Measurements from ENCODE around the gene GAPVD1.
"Not testable (repeated sequence)": the region's sequence is repeated elsewhere in the genome, so short reads cannot be mapped to it uniquely, and the experiment has no call there.

The GAPVD1 gene

DNA sequence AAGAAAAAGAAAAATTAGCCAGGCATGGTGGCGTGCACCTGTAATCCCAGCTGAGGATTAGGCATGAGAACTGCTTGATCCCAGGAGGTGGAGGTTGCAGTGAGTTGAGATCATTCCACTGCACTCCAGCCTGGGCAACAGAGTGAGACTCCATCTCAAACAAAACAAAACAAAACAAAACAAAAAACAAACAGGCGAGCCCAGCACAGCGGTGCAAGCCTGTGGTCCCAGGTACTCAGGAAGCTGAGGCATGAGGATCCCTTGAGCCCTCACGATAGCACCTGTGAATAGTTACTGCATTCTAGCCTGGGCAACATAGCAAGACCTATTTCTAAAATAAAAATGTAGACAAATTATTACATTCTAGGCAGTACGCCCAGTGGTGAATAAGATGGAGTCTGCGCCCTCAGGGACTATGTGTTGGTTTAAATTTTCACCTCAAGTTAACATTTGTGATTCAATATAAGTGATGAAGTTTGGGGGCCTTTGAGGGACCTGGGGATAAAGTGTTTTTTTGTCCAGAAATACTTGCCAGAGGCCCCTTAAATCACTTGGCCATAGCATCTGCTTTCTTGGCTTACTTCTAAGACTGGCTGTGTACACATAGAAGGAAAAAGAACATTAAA lies 3.4 kb upstream of the GAPVD1 start:
- DNase-seq = no peak

GRCh38 chr9:125258832-125259534 lies 2.6 kb upstream of the GAPVD1 start:
- no peak for DNase-seq

DNA sequence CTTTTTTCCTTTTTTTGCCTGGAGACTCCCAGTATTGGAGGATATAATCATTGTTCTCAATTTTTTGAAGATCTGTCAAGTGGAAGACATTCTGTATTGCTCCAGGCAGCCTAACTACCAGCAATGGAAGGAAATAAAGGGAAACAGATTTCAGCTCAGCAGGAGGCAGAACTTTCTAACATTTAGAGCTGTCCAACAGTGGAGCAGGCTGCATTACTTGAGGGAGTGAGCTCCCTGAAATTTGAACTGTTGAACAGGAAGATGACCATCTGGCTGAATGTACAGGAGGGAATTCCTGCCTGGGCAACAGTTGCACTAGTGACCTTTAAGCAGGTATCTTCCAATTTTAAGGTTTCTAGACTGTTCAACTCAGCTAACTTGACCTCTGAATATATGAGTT lies 1.1 kb upstream of the GAPVD1 start:
- DNase-seq = no peak

- no peak for DNase-seq
Observed at GRCh38 chr9:125262294-125262991, 817 bp downstream of the GAPVD1 start.

GRCh38 chr9:125264068-125264467 lies 2.4 kb downstream of the GAPVD1 start:
- DNase-seq = not testable (repeated sequence)

- no peak for DNase-seq
Observed at GRCh38 chr9:125268394-125269013, 6.9 kb downstream of the GAPVD1 start.

- no peak for DNase-seq
Observed at GRCh38 chr9:125269014-125269397, 7.4 kb downstream of the GAPVD1 start.

- no peak for DNase-seq
Observed at GRCh38 chr9:125271081-125271480, 9.5 kb downstream of the GAPVD1 start.

DNA sequence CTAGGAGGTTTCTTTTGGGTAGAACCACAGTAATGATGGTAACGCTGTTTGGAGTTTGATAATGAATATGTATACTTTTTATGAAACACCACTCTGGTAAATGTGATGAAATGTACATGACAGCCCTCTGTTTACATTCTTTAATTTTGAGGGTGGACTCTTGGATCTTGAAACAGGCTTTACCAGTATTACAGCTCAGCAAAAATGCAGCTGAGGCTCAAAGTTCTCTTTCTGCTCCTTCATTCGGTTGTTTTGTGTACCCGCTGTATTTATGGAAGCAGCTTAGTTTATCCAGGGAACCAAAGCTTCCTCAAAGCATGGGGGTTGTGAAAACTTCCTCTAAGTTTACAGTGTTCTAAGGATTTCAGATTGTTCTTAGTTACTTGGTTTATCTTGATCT lies 11.1 kb downstream of the GAPVD1 start:
- no peak for DNase-seq

GRCh38 chr9:125276771-125277170 lies 15.1 kb downstream of the GAPVD1 start:
- DNase-seq = no peak

GRCh38 chr9:125277411-125277810 lies 15.8 kb downstream of the GAPVD1 start:
- DNase-seq = no peak

DNA sequence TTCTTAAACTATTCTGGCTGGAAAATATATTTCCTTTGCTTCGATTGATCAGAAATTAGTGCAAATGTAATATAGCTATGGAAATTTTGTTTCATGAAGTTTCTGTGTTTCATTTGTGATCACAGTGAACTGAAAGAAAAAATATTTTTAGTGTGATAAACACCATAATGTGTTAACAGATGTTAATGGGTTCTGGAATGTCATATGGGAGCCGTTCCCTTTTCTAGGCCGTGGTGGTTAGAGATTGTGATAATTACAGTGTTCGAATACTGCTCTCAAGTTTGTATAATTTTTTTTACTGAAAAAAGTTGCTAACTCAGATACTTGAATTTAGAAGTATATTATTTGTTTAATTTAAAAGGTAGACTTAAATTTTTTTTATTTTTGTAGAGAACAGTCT lies 19.3 kb downstream of the GAPVD1 start:
- no peak for DNase-seq

DNA sequence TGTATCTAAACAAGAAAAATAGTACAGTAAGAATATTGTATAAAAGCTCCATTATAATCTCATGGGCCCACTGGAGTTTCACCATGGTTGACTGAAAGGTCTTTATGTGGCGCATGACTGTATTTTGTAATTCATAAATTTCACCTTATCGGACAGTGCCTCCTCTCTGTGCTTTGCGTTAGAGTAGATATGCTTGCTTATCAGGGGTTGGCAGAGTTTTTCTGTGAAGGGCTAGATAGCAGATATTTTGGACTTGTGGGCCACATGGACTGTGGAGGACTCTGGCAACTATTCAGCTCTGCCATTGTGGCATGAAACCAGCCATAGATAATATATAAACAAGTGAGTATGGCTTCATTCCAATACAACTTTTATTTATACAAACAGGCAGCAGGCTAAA lies 23.2 kb downstream of the GAPVD1 start:
- DNase-seq = no peak

- DNase-seq = not testable (repeated sequence)
Observed at GRCh38 chr9:125286935-125287433, 25.4 kb downstream of the GAPVD1 start.

- no peak for DNase-seq
Observed at GRCh38 chr9:125293134-125293533, 31.5 kb downstream of the GAPVD1 start.

GRCh38 chr9:125295657-125296056 lies 34.0 kb downstream of the GAPVD1 start:
- DNase-seq = no peak

GRCh38 chr9:125296843-125297372 lies 35.3 kb downstream of the GAPVD1 start:
- no peak for DNase-seq

DNA sequence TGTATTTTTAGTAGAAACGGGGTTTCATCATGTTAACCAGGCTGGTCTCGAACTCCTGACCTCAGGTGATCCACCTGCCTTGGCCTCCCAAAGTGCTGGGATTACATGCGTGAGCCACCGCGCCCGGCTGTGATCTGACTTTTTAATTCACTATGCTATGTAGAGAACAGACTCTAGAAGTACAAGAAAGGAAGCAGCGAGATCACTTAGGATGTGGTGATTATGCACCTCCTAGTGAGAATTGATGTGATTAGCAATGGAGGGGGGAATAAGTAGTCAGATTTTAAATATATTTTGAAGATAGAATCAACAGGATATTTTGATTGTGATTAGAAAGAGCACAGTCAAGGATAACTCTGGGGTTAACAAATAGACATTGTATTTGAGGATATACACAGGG lies 36.3 kb downstream of the GAPVD1 start:
- no peak for DNase-seq

- DNase-seq = no peak
Observed at GRCh38 chr9:125302241-125302640, 40.6 kb downstream of the GAPVD1 start.

- DNase-seq = no peak
Observed at GRCh38 chr9:125304273-125304672, 42.6 kb downstream of the GAPVD1 start.

DNA sequence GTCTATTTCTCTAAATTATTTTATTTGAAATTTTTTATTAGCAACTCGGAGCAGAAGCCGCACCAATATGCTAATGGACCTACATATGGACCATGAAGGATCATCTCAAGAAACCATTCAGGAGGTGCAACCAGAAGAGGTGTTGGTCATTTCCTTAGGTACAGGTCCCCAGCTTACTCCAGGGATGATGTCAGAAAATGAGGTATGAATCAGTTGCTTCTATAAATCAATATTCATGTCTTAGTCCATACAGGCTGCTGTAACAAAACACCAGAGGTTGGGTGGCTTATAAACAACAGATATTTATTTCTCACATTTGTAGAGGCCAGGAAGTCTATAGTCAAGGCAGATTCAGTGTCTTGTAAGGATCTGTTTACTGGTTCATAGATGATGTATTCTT lies 50.8 kb downstream of the GAPVD1 start:
- DNase-seq = no peak

- DNase-seq = not testable (repeated sequence)
Observed at GRCh38 chr9:125316359-125316758, 54.7 kb downstream of the GAPVD1 start.

- no peak for DNase-seq
Observed at GRCh38 chr9:125317704-125318103, 56.1 kb downstream of the GAPVD1 start.
